Heart left ventricle (tissue), 13 donors: ENCODE data around the gene DNAJA3.

Experiments
- POLR2A ChIP-seq, 2 donors: fragments of 450-650 bp; IDR thresholded peaks; one replicate each; pipeline ENCODE4 v1.6.1; 2017; ENCODE audit warnings: antibody characterized with exemption in 2 of 2, mild to moderate bottlenecking in 2 of 2, moderate library complexity in 2 of 2
- TF ChIP-seq, protein P1 (sequence below), 12 donors: fragments of 200-600 bp; sonication (generic) in 4 of 12; IDR thresholded peaks; one replicate each; pipeline versions ENCODE4 v1.5.0 to v1.8.0; 2018 to 2022; ENCODE audit warnings: antibody characterized with exemption in 12 of 12, mild to moderate bottlenecking in 5 of 12
- donor health status: ischemic (EF 13 %, LVEDD 7.1; RV severe dilation, severe dysfunction).
- donor health status: DM: no; HTN: yes; CAD: no.
- donor health status: DM: no; HTN: no; CAD: no.
- donor health status: ischemic (EF 25% LVEDD 6.9; RV normal size, moderate dysfunction).
- donor health status: ischemic (EF 25% LVEDD 5.7; RV mildly dilated, moderate dysfunction).
- donor health status: ischemic (EF 35%, LVEDD 5.7; RV mildly dilated, moderate dysfunction).
- donor health status: nonischemic (EF 11% LVEDD 7.7; RV severe dilation, severe dysfunction).
- donor health status: DM: yes; HTN: yes; CAD: no.
- donor health status: PGD.
- donor health status: ischemic (EF 29% LVEDD 5.4; RV normal size, mild dysfunction).
- donor health status: nonischemic (EF 23%, LVEDD 6.1; RV moderate dilation, normal function).

DNA sequence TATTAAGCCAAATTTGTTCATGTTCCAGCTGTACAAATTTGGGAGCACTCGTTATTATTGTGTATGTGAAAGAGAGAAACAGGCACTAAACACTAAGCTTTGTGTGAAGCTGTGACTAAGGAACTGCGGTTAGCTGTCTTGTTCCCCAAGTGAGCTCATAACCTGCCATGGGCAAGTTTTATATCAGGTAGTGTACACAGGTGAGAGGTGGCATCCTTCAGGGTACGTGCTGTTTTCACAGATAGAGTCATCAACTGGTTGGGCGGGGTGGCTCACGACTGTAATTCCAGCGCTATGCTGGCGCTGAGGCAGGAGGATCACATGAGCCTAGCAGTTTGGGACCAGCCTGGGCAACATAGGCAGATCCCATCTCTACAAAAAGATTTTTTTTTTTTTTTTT is 2.8 kb downstream of the DNAJA3 start:
- TF ChIP-seq, protein P1, sequence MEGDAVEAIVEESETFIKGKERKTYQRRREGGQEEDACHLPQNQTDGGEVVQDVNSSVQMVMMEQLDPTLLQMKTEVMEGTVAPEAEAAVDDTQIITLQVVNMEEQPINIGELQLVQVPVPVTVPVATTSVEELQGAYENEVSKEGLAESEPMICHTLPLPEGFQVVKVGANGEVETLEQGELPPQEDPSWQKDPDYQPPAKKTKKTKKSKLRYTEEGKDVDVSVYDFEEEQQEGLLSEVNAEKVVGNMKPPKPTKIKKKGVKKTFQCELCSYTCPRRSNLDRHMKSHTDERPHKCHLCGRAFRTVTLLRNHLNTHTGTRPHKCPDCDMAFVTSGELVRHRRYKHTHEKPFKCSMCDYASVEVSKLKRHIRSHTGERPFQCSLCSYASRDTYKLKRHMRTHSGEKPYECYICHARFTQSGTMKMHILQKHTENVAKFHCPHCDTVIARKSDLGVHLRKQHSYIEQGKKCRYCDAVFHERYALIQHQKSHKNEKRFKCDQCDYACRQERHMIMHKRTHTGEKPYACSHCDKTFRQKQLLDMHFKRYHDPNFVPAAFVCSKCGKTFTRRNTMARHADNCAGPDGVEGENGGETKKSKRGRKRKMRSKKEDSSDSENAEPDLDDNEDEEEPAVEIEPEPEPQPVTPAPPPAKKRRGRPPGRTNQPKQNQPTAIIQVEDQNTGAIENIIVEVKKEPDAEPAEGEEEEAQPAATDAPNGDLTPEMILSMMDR (IDR thresholded peaks at IDR 0.05): no peak
- no peak for TF ChIP-seq POLR2A (IDR thresholded peaks at IDR 0.05)
